HG03139 (cell line): ENCODE results near the gene UXT.
"Not testable (repeated sequence)": the region's sequence is repeated elsewhere in the genome, so short reads cannot be mapped to it uniquely, and the experiment has no call there.

Source experiments
- ATAC-seq: cut with Tn5 transposase; IDR thresholded peaks from one replicate; pipeline ENCODE4 v1.9.1; 2021; ENCODE audit not compliant: unreplicated experiment

Gene UXT

DNA sequence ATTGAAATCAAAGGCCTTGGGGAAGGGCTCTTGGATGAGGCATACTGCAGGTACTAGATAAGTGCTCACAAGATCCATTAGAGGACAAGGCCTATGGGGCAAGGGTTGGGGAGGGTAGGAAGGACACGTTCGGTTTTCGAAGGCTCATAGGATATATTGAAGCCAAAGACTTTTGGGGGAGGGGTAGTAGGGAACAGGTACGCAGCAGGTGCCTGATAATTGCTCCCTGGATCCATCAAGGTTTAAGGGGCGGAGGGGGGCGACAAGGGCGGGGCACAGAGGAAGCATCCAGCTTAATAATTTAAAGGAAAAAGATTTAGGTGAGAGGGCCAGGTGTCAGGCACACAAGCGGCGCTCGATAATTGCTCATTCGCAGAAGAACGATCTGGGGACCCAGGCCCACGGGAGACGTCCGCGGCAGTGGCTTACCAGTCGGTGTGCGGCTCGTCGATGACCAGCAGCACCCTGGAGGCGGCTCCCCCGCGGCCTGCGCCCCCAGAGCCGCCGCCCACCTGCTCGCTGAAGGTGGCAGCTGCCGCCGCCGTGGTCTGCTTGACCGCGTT is 40.0 kb downstream of the UXT start:
- ATAC-seq, result no peak

DNA sequence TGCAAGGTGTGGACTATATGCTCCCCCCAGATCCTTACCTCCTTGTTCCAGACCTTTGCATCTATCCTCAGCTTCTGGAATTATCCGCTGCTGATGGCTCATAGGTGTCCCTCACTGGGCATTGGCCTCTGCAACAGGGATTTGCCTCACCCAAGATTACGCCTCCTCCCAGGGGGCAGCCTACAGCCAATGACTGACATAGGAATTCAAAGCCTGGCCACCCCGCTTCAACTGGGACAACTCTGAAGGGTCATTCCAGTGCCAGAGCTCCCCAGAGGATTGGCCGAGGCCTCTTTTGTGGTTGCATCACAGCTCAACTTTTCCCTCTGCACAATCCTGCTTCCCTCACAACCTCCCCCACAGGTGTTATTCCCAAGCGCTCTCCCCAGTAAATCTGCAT is 44.4 kb downstream of the UXT start:
- ATAC-seq, result no peak

DNA sequence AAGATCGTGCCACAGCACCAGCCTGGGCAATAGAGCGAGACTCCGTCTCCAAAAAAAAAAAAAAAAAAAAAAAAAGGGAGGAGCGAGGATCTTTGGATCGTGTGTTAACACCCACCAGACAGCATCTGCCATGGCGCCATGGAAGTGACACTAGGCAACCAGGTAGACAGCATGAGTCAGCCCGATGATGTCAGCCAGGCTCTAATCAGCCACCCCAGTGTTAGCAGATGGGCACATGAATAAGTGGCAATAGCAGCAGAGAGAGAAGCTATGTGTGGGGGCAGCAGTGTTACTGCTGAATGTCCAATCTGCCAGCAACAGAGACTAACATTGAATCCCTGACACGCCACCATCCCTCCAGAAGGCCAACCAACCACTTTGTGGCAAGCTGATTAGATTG is 45.9 kb downstream of the UXT start:
- ATAC-seq, result no peak

DNA sequence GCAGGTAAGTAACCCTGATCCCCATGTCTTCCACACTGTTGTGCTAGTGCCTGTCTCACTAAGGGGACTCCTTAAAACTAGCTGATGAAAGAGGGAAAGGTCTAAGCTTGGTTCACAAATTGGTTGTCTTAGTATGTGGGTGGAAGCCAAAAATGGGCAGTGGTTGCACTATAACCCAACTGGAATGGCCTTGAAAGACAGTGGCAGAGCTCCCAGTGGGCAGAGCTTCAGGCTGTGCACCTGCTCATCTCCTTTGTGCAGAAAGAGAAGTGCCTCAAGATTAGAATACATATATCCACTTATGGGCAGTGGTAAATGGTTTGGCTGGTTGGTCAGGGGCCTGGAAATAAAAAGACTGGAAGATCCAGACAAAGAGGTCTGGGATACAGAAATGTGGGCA is 46.6 kb downstream of the UXT start:
- ATAC-seq, result no peak

DNA sequence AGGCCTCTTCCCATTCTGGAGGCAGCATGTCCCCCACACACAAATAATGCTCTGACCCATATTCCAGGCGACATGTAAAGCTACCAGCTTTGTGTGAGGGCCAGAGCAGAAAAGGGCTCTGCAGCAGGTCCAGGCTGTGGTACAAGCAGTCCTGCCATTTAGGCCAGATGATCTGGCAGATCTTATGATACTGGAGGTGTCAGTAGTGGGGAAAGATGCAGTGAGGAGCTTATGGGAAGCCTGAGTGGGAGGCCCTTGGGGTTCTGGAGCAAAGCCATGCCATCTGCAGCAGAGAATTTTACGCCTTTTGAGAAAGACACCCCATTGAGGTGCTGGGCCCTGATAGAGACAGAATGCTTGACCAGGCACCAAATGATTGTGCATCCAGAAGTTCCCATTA is 47.1 kb downstream of the UXT start:
- no peak for ATAC-seq

DNA sequence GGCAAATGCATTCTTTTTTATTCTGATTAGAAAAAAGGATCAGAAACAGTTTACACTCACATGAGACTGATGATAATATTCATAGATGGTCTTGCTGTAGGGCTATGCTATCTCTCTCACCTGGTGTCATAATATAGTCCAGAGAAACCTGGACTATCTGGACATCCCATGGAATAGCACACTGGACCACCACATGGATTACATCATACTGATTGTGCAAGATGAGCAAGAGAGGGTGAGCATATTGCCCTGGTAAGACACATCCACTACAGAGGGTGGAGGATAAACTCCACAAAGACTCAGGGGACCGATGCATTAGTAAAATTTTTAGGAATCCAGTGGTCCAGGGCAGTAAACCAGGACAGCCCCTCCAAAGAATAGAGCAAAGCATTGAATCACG is 47.5 kb downstream of the UXT start:
- ATAC-seq, result no peak

DNA sequence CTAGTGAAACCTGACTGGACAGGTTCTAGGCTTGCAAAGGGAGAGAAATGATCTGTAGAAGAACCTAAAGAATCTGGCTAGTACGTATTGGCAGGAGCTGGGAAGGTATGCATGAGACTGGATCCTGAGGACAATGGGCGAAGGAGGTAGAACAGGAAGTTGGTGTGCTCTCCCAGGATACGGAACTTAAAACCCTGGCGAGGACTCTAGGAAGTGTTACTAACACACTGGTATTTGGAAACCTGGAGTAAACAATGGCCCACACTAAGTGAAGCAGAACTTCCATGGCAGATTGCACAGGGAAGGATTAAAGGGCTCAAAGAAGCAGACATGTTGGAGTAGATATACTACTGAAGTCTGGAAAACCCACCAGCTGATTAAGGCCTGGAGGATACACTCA is 48.5 kb downstream of the UXT start:
- no peak for ATAC-seq

DNA sequence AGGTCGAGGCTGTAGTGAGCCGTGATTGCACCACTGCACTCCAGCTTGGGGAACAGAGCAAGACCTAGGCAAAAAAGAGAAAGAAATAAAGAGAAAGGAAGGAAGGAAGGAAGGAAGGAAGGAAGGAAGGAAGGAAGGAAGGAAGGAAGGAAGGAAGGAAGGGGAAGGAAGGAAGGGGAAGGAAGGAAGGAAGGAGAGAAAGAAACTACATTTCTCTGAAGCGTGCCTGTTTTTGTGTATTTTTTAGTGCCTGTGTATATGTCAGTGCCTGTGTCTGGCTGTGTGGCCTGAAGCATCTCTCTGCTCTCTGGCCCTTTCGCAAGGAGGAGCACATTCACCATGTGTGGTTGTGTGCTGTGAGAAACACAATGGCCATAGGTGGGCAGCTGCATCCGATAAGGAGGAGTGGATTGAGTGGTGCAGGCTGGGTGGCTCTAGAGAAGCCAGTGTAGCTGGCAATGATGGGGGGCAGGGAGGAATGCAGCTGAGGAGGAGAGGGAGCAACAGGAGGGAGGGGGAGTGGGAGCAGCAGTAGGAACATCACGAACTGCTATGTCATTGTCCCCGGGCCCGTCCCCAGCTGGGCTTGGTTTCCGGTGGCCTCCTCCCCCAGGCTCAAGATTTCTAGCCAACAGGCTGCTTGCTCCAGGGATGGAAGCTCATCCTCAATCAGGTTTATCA is 50.7 kb downstream of the UXT start:
- no peak for ATAC-seq

DNA sequence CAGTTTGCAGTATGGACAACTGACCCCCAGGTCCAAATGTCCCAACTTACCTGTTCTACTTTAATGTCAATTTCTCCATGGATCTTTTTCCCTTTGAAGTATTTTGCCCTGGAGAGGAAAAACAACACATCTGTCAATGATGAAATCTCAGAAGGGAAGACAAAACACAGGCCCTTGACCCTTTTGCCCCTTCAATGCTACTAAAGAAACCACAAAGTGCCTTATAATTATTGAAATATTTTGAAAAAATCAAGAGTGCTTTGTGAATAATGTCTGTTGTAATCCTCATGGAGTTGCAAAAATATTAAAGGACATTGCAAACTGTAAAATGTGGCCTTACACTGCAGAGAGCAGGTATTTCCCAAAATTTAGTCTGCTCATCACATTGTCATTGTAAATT is 51.9 kb downstream of the UXT start:
- ATAC-seq, result no peak

DNA sequence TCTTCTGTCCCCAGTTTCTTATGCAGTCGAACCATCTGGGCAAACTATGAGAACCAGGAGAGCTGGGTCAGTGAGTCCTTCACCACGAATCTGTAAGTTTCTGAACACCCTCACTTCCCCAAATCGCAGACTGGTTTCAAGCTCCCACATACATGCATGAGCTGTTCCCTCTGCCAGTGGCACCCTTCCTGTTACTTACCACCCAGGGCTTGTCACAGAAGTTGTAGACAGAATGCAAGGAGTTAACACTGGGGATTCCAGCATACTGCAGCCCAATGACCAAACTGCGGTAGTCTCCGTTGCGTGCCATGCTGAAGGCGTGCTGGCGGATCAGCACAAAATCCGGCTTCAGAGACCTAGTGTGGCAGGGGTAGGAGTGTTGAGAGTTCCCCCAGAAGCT is 54.0 kb downstream of the UXT start:
- ATAC-seq, result no peak

DNA sequence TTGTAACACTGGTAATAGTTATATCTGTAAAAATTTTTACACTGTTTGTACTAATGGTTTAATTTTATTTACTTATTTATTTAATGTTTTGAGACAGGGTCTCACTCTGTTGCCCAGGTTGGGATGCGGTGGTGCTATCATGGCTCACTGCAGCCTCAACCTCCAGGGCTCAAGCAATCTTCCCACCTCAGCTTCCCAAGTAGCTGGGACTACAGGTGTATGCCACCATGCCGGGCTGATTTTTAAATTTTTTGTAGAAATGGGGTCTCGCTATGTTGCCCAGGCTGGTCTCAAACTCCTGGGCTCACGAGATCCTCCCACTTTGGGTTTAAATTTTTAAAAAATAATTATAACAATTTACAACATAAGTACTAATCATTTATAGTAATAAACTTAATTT is 55.9 kb downstream of the UXT start:
- ATAC-seq, result not testable (repeated sequence)
